H9 (cell line): ENCODE results near the gene SOX11. TPM values are rescaled to one million over a fixed set of nuclear protein-coding genes. Genes with fewer than 3 reads are reported as not detected.

Source experiments
- DNase-seq: peaks from one replicate; pipeline ENCODE4 v3.0.0-alpha.2; 2017
- H2AFZ ChIP-seq: one replicate; pipeline ENCODE4 v1.6.1; 2013; ENCODE audit warnings: mild to moderate bottlenecking, low read length, control low read depth, moderate library complexity
- H2AK5ac ChIP-seq: 2 replicates; pipeline ENCODE4 v1.6.1; 2013; ENCODE audit warnings: low read length, control low read depth, mixed read lengths; ENCODE audit not compliant: insufficient read length
- H2BK120ac ChIP-seq: one replicate; pipeline ENCODE4 v1.6.1; 2013; ENCODE audit warnings: low read depth, mild to moderate bottlenecking, low read length, control low read depth, inconsistent platforms; ENCODE audit not compliant: poor library complexity, severe bottlenecking
- H2BK12ac ChIP-seq: 2 replicates; pipeline ENCODE4 v1.6.1; 2013; ENCODE audit warnings: low read length, control low read depth, mixed read lengths, low read depth; ENCODE audit not compliant: insufficient read length
- H2BK15ac ChIP-seq: 2 replicates; pipeline ENCODE4 v1.6.1; 2013; ENCODE audit warnings: low read depth, low read length, control low read depth
- H2BK20ac ChIP-seq: one replicate; pipeline ENCODE4 v1.6.1; 2013; ENCODE audit warnings: low read depth, mild to moderate bottlenecking, low read length, control low read depth, inconsistent platforms; ENCODE audit not compliant: poor library complexity, severe bottlenecking
- H2BK5ac ChIP-seq: 2 replicates; pipeline ENCODE4 v1.6.1; 2013; ENCODE audit warnings: low read length, control low read depth, mixed read lengths; ENCODE audit not compliant: insufficient read length
- H3K14ac ChIP-seq: 2 replicates; pipeline ENCODE4 v1.6.1; 2013; ENCODE audit warnings: low read length, control low read depth; ENCODE audit not compliant: insufficient read depth
- H3K18ac ChIP-seq: 2 replicates; pipeline ENCODE4 v1.6.1; 2013; ENCODE audit warnings: low read depth, mild to moderate bottlenecking, mixed read lengths, low read length, control low read depth; ENCODE audit not compliant: insufficient read length
- H3K23ac ChIP-seq: 2 replicates; pipeline ENCODE4 v1.6.1; 2013; ENCODE audit warnings: low read length, control low read depth, mixed read lengths, low read depth; ENCODE audit not compliant: insufficient read length
- H3K23me2 ChIP-seq: 2 replicates; pipeline ENCODE4 v1.6.1; 2013; ENCODE audit warnings: low read depth, mild to moderate bottlenecking, mixed read lengths, low read length, control low read depth; ENCODE audit not compliant: insufficient read length, poor library complexity, severe bottlenecking
- H3K27ac ChIP-seq: 2 replicates; pipeline ENCODE4 v1.5.1; 2013; ENCODE audit warnings: low read length, control low read depth, mixed read lengths, low read depth; ENCODE audit not compliant: insufficient read length
- H3K27me3 ChIP-seq: 2 replicates; pipeline ENCODE4 v1.6.1; 2013; ENCODE audit warnings: low read length, control low read depth, inconsistent platforms; ENCODE audit not compliant: insufficient read depth
- H3K4ac ChIP-seq: 2 replicates; pipeline ENCODE4 v1.6.1; 2013; ENCODE audit warnings: low read depth, mild to moderate bottlenecking, control low read depth, inconsistent platforms, low read length, moderate library complexity
- H3K4me1 ChIP-seq: 2 replicates; pipeline ENCODE4 v1.6.1; 2013; ENCODE audit warnings: low read length, control low read depth, inconsistent platforms; ENCODE audit not compliant: insufficient read depth
- H3K4me2 ChIP-seq: 2 replicates; pipeline ENCODE4 v1.6.1; 2013; ENCODE audit warnings: low read length, control low read depth, mixed read lengths; ENCODE audit not compliant: insufficient read length, insufficient read depth
- H3K56ac ChIP-seq: 2 replicates; pipeline ENCODE4 v1.6.1; 2013; ENCODE audit warnings: low read depth, mild to moderate bottlenecking, mixed read lengths, low read length, control low read depth; ENCODE audit not compliant: insufficient read length
- H3K79me1 ChIP-seq: 2 replicates; pipeline ENCODE4 v1.6.1; 2013; ENCODE audit warnings: low read depth, mild to moderate bottlenecking, moderate library complexity, low read length, control low read depth, inconsistent platforms; ENCODE audit not compliant: insufficient read depth, poor library complexity, severe bottlenecking
- H3K79me2 ChIP-seq: 2 replicates; pipeline ENCODE4 v1.6.1; 2013; ENCODE audit warnings: low read length, control low read depth, inconsistent platforms; ENCODE audit not compliant: insufficient read depth
- H3K9ac ChIP-seq: 2 replicates; pipeline ENCODE4 v1.6.1; 2013; ENCODE audit warnings: low read length, control low read depth, mixed read lengths; ENCODE audit not compliant: insufficient read length; ENCODE audit errors: extremely low read depth
- H3K9me3 ChIP-seq: one replicate; pipeline ENCODE4 v1.6.1; 2013; ENCODE audit warnings: low read depth, low read length, inconsistent platforms; ENCODE audit not compliant: control insufficient read depth
- H3T11ph ChIP-seq: one replicate; pipeline ENCODE4 v1.6.1; 2013; ENCODE audit warnings: mild to moderate bottlenecking, low read length, control low read depth, inconsistent platforms
- H4K20me1 ChIP-seq: one replicate; pipeline ENCODE4 v1.6.1; 2013; ENCODE audit not compliant: control insufficient read depth, insufficient read length, insufficient read depth
- H4K5ac ChIP-seq: 2 replicates; pipeline ENCODE4 v1.6.1; 2013; ENCODE audit warnings: low read depth, mild to moderate bottlenecking, mixed read lengths, low read length, control low read depth; ENCODE audit not compliant: insufficient read length
- H4K8ac ChIP-seq: replicated peaks from 2 replicates; pipeline ENCODE4 v1.6.1; 2013; ENCODE audit warnings: low read length, control low read depth, mixed read lengths, low read depth; ENCODE audit not compliant: insufficient read length
- H4K91ac ChIP-seq: 2 replicates; pipeline ENCODE4 v1.6.1; 2013; ENCODE audit warnings: low read depth, mild to moderate bottlenecking, moderate library complexity, mixed read lengths, low read length, control low read depth; ENCODE audit not compliant: insufficient read length
- H3K27ac Mint-ChIP-seq, 3 experiments: 2 replicates in 2 of 3; 3 replicates in 1 of 3; pipeline ENCODE4 v1.8.0; 2020 to 2021; ENCODE audit warnings: mixed read lengths in 3 of 3, mild to moderate bottlenecking in 1 of 3, moderate library complexity in 1 of 3
- H3K27me3 Mint-ChIP-seq: 2 replicates; pipeline ENCODE4 v1.8.0; 2021; ENCODE audit warnings: low read depth, mild to moderate bottlenecking, moderate library complexity, mixed read lengths
- H3K36me3 Mint-ChIP-seq, 3 experiments: 2 replicates in 2 of 3; 3 replicates in 1 of 3; pipeline ENCODE4 v1.8.0; 2020 to 2021; ENCODE audit warnings: low read depth in 3 of 3, mixed read lengths in 3 of 3; ENCODE audit not compliant: insufficient read depth in 1 of 3
- H3K4me1 Mint-ChIP-seq, 2 experiments: 2 replicates each; pipeline ENCODE4 v1.8.0; 2020; ENCODE audit warnings: mixed read lengths in 2 of 2
- H3K4me3 Mint-ChIP-seq, 2 experiments: 2 replicates in 1 of 2; 3 replicates in 1 of 2; pipeline ENCODE4 v1.8.0; 2020 to 2021; ENCODE audit warnings: mild to moderate bottlenecking in 2 of 2, mixed read lengths in 2 of 2, moderate library complexity in 1 of 2
- H3K9me3 Mint-ChIP-seq, 2 experiments: 2 replicates in 1 of 2; 3 replicates in 1 of 2; pipeline ENCODE4 v1.8.0; 2020; ENCODE audit warnings: mild to moderate bottlenecking in 2 of 2, mixed read lengths in 2 of 2, moderate library complexity in 1 of 2
- CTCF ChIP-seq: fragments of 200-600 bp; sonication (generic); conservative IDR thresholded peaks from 3 replicates; pipeline ENCODE4 v1.8.0; 2021; ENCODE audit warnings: antibody characterized with exemption, mild to moderate bottlenecking
- WGBS: extraction: QIAGEN DNeasy Blood & Tissue Kit; methylation state at CpG from one replicate; pipeline ENCODE4 v1.1.7; 2013; ENCODE audit warnings: missing lambda C conversion rate, low lambda C conversion rate, mixed read lengths; ENCODE audit not compliant: insufficient read length; ENCODE audit errors: extremely low coverage; 5-methylcytosine and 5-hydroxymethylcytosine counted together
- total RNA-seq: library from RNA; stranded (reverse); gene quantifications from 2 replicates; pipeline ENCODE4 v1.2.1, GENCODE V29; 2021

SOX11 gene
- total RNA-seq, 1 experiment from 2014 or later = 43.8 TPM

DNA sequence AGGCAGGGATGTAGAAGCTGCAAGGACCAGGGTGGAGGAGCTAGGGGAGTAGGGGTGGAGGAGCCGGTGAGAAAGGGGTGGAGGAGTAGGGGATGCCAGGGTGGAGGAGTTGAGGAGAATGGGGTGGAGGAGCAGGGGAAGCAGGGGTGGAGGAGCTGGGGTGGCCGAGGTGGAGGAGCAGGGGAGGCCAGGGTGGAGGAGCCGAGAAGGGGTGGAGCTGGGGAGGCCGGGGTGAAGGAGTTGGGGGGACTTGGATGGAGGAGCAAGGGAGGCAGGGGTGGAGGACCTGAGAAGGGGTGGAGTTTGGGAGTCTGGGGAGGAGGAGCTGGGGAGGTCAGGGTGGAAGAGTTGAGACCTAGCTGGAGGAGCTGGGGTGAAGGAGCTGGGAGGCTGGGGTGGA is 13.3 kb downstream of the SOX11 start:
- Histone ChIP-seq H4K5ac (no peak overlapping the region), H2BK12ac (no peak overlapping the region), H3K4me1 (no peaks in the 10 kb centered on the region; the same call in 1 of the 2 replicates), H3K27ac (no peak overlapping the region), H2BK120ac (no peak overlapping the region), H3K56ac (no peak overlapping the region), H3K4me2 (no peak overlapping the region), H3K9me3 (no peaks in the 10 kb centered on the region), H3K23me2 (no peaks in the 10 kb centered on the region), H2BK15ac (no peak overlapping the region), H3K14ac (no peak overlapping the region), H3K23ac (no peak overlapping the region), H4K20me1 (no peaks in the 10 kb centered on the region), H3T11ph (no peak overlapping the region), H3K79me2 (no peaks in the 10 kb centered on the region), H3K18ac (no peak overlapping the region), H3K27me3 (no peaks in the 10 kb centered on the region), H2BK5ac (no peak overlapping the region), H4K8ac (no peak overlapping the region), H2AK5ac (no peak overlapping the region), H2BK20ac (no peak overlapping the region), H3K79me1 (no peaks in the 10 kb centered on the region), H3K9ac (no peak overlapping the region), H2AFZ (no peak overlapping the region), H3K4ac (no peak overlapping the region), H4K91ac (no peak overlapping the region)
- Mint-ChIP-seq H3K36me3 (peaks cover 2 to 11% (median 10%) of the 10 kb centered on the region in 3 experiments; a peak in 5 of 7 replicates), H3K4me3 (no peak overlapping the region), H3K4me1 (peaks cover 21 to 22% of the 10 kb centered on the region in 2 experiments), H3K9me3 (no peaks in the 10 kb centered on the region), H3K27me3 (no peaks in the 10 kb centered on the region), H3K27ac (no peak overlapping the region)
- no peak for TF ChIP-seq CTCF
- DNase-seq = no peak
- no CpG with 5 or more reads among the region's 4 CpGs for WGBS
